Chondrocyte (in vitro differentiated cells): Measurements from ENCODE around the gene EIF4E1B. TPM values are rescaled to one million over a fixed set of nuclear protein-coding genes. Genes with fewer than 3 reads are reported as not detected.

Experiments
- DNase-seq: peaks from one replicate; pipeline ENCODE4 v3.0.0; 2021; ENCODE audit warnings: mixed read lengths, low spot score
- H3K27ac Mint-ChIP-seq: one replicate; pipeline ENCODE4 v1.8.0; 2021; ENCODE audit warnings: mild to moderate bottlenecking, moderate library complexity, mixed read lengths; ENCODE audit not compliant: unreplicated experiment
- H3K27me3 Mint-ChIP-seq: 2 replicates; pipeline ENCODE4 v1.8.0; 2021; ENCODE audit warnings: low read depth, mixed read lengths
- H3K36me3 Mint-ChIP-seq: 2 replicates; pipeline ENCODE4 v1.8.0; 2021; ENCODE audit warnings: low read depth, mixed read lengths
- H3K4me1 Mint-ChIP-seq: 2 replicates; pipeline ENCODE4 v1.8.0; 2021; ENCODE audit warnings: low read depth, mild to moderate bottlenecking, mixed read lengths
- H3K4me3 Mint-ChIP-seq: one replicate; pipeline ENCODE4 v1.8.0; 2021; ENCODE audit warnings: mild to moderate bottlenecking, moderate library complexity, mixed read lengths; ENCODE audit not compliant: unreplicated experiment
- H3K9me3 Mint-ChIP-seq: 2 replicates; pipeline ENCODE4 v1.8.0; 2021; ENCODE audit warnings: low read depth, mixed read lengths
- CTCF ChIP-seq: fragments of 200-600 bp; sonication (generic); IDR thresholded peaks from 2 replicates; pipeline ENCODE4 v1.5.0; 2021; ENCODE audit warnings: antibody characterized with exemption, mild to moderate bottlenecking, moderate library complexity
- total RNA-seq: library from RNA; stranded (reverse); gene quantifications from 3 replicates; pipeline ENCODE4 v1.2.1, GENCODE V29; 2021

The EIF4E1B gene
- total RNA-seq, 1 donor from 2014 or later = not detected

GRCh38 chr5:176690911-176691310, 60.4 kb downstream of the EIF4E1B start:
- DNase-seq = no peak
- Mint-ChIP-seq H3K4me1 (no peaks in the 10 kb centered on the region), H3K9me3 (no peaks in the 10 kb centered on the region), H3K27me3 (peaks cover 67% of the 10 kb centered on the region), H3K4me3 (no peak overlapping the region), H3K27ac (no peak overlapping the region), H3K36me3 (no peaks in the 10 kb centered on the region)
- no peak for TF ChIP-seq CTCF

DNA sequence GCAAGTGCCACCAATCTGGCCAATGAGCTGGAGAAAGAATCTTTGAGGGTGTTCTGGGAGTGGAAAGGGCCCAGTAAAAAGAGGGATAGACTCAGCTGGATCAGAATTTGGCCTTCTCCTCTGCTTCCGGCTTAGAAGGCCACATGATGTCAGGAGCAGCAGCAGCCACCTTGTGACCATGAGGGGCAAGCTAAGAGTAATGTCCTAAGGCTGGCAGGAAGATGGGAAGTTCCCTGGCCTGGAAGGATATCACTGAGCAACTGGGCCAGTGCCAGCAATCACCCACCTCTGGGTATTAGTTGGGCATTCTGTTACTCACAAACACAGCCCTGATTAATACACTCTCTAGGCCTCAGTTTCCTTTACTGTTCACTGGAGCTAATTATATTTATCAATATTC, 61.0 kb downstream of the EIF4E1B start:
- Mint-ChIP-seq H3K4me1 (no peaks in the 10 kb centered on the region), H3K4me3 (no peak overlapping the region), H3K27me3 (peaks cover 72% of the 10 kb centered on the region), H3K36me3 (no peaks in the 10 kb centered on the region), H3K27ac (no peak overlapping the region), H3K9me3 (no peaks in the 10 kb centered on the region)
- no peak for TF ChIP-seq CTCF
- no peak for DNase-seq

DNA sequence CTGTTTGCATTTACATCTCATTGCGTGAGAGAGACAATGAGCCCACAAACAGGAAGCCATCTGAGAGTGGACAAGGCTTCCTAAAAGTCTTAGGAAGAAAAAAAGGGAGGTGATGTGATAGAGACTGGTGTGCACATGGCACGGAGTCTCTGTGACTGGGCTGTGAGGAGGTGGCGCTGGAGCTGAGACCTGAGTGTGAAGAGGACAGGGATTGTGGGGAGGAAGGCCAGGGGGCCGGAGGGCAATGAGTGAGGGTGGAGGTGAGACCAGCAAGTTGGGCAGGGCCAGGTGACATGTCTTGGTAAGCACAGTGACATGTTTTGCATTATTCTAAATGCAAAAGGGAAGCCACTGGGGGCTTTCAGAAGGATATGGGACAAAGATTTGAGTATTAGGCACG, 61.9 kb downstream of the EIF4E1B start:
- no peak overlapping the region for H3K27ac Mint-ChIP-seq
- no peak for DNase-seq
- H3K9me3 Mint-ChIP-seq = no peaks in the 10 kb centered on the region
- H3K36me3 Mint-ChIP-seq = no peaks in the 10 kb centered on the region
- no peak for TF ChIP-seq CTCF
- peaks cover 76% of the 10 kb centered on the region for H3K27me3 Mint-ChIP-seq
- no peak overlapping the region for H3K4me3 Mint-ChIP-seq
- H3K4me1 Mint-ChIP-seq = no peaks in the 10 kb centered on the region

DNA sequence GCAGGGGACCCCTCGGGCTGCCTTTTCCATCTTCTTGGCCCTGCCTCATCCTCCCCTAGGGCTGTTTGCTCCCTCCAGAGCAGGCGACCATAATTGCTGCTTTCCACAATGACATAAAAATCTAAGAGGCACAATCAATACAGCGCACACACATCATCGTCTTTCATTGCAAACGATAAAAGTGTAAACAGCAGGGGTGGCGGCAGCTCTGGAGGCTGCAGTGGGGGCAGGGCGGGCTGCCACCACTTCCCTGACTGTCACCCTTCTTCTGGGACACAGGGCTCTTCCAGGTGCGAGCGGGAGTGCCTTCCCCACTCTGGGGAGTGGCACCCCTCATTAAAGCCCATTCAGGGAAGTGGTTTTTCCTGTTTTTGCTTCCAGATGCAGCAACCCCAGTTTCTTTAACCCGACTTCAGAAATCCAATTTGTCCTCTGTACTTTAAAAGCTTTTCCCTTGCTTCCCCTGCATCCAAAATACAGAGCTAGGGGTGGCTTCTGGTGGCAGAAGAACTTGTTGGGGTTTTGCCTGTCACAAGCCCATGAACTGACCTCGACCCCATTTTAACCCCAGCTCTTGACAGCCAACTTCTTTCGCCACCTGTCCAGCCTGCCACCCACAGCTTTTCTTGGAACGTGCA, 62.5 kb downstream of the EIF4E1B start:
- no peak overlapping the region for H3K4me3 Mint-ChIP-seq
- no peaks in the 10 kb centered on the region for H3K9me3 Mint-ChIP-seq
- no peak for DNase-seq
- H3K4me1 Mint-ChIP-seq = no peaks in the 10 kb centered on the region
- H3K36me3 Mint-ChIP-seq = no peaks in the 10 kb centered on the region
- H3K27me3 Mint-ChIP-seq = peaks cover 82% of the 10 kb centered on the region
- no peak overlapping the region for H3K27ac Mint-ChIP-seq
- no peak for TF ChIP-seq CTCF

DNA sequence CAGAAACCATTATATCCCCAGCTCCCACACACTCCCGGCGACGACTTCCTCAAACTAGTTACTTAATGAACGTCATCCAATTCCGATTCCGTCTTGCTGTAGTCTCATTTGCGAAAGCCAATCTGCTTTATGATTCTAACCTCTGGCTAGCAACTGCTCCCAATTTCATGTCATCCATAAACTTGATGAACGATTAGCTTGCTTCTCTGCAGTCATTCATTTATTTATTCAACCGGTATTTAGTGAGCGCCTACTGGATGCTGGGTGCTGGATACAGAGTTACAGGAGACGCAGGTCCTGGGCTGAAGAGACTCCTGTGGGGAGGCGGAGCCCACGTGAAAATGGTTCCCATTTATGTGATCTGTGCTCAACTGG, 63.0 kb downstream of the EIF4E1B start:
- Mint-ChIP-seq H3K9me3 (no peaks in the 10 kb centered on the region), H3K36me3 (no peaks in the 10 kb centered on the region), H3K27me3 (peaks cover 87% of the 10 kb centered on the region), H3K4me1 (no peaks in the 10 kb centered on the region), H3K4me3 (no peak overlapping the region), H3K27ac (no peak overlapping the region)
- TF ChIP-seq CTCF = no peak
- no peak for DNase-seq
